ENCODE results near the gene BAZ1A. TPM values are rescaled to one million over a fixed set of nuclear protein-coding genes. Genes with fewer than 3 reads are reported as not detected.
A peak's percentile ranks its signal among the peaks of the same experiment; 100 is the strongest.

The BAZ1A gene
- total and polyA plus RNA-seq, 2 experiments from 2014 or later, result 24.2 to 26.8 TPM

GRCh38 chr14:34843011-34843554, 32.1 kb downstream of the BAZ1A start (continued):
- TF ChIP-seq ZNF462 (CRISPR knock-in tag; IDR thresholded peaks at IDR 0.05), result no peak

- no peak overlapping the region for H2AFZ ChIP-seq
- H3K79me2 ChIP-seq (replicated peaks; ENCODE audit: insufficient read depth), result no peaks in the 10 kb centered on the region; the same call in 1 of the 2 replicates
- H3K4me2 ChIP-seq, result peak overlapping the region; percentile 33
- H3K4me3 Mint-ChIP-seq, result no peak overlapping the region
- no peak overlapping the region; the same call in 1 of the 2 replicates for H3K27ac ChIP-seq (ENCODE audit: low read depth)
- H3K27me3 ChIP-seq (ENCODE audit: insufficient read depth), result no peaks in the 10 kb centered on the region
- DNase-seq (ENCODE audit: low spot score), result no peak
- TF ChIP-seq EZH2phosphoT487 (IDR thresholded peaks at IDR 0.05; ENCODE audit: unreplicated experiment) (no peak), REST (IDR thresholded peaks at IDR 0.05; ENCODE audit: unreplicated experiment) (no peak), CTCF (conservative IDR thresholded peaks at IDR 0.05; ENCODE audit: low read depth in 2 of 2) (no peak), JUNB (IDR thresholded peaks at IDR 0.05; ENCODE audit: unreplicated experiment) (no peak), ZNF114 (CRISPR knock-in tag; IDR thresholded peaks at IDR 0.05) (no peak), STAT1 (IDR thresholded peaks at IDR 0.05; ENCODE audit: unreplicated experiment) (no peak)
- H3K4me1 ChIP-seq (ENCODE audit: insufficient read depth), result peaks cover 8% of the 10 kb centered on the region; the same call in 1 of the 2 replicates
- no peak overlapping the region for H3K4me3 ChIP-seq
- peak overlapping the region; percentile 89 for H3K27ac Mint-ChIP-seq
- no peaks in the 10 kb centered on the region for H3K9me3 Mint-ChIP-seq
- H3F3A ChIP-seq (replicated peaks; ENCODE audit: low read depth), result no peaks in the 10 kb centered on the region
- H3K27me3 Mint-ChIP-seq (ENCODE audit: insufficient read depth, low read depth, poor library complexity), result no peaks in the 10 kb centered on the region
- H4K20me1 ChIP-seq (replicated peaks; ENCODE audit: insufficient read depth), result no peaks in the 10 kb centered on the region
- H3K36me3 Mint-ChIP-seq (ENCODE audit: low read depth), result peaks cover 3% of the 10 kb centered on the region; the same call in 2 of the 3 replicates
- H3K36me3 ChIP-seq (ENCODE audit: insufficient read depth), result no peaks in the 10 kb centered on the region
- H3K9me2 ChIP-seq (ENCODE audit: insufficient read depth), result no peaks in the 10 kb centered on the region
- H3K4me1 Mint-ChIP-seq, result peaks cover 8% of the 10 kb centered on the region
- no peak for ATAC-seq
Observed at GRCh38 chr14:34837801-34838322, 37.3 kb downstream of the BAZ1A start.
